PC-3 (cell line): ENCODE data around the gene PRM2.

Experiments
- CTCF ChIP-seq: fragments of 300-600 bp; sonication (generic); conservative IDR thresholded peaks from 2 replicates; pipeline ENCODE4 v1.5.1; 2017; ENCODE audit warnings: antibody characterized with exemption, low read depth, mild to moderate bottlenecking, low read length
- EZH2 ChIP-seq: fragments of 300-600 bp; sonication (generic); IDR thresholded peaks from one replicate; pipeline ENCODE4 v1.6.1; 2017; ENCODE audit warnings: antibody characterized with exemption, mild to moderate bottlenecking, low read length; ENCODE audit not compliant: unreplicated experiment
- EZH2phosphoT487 ChIP-seq: fragments of 300-600 bp; sonication (generic); IDR thresholded peaks from 2 replicates; pipeline ENCODE4 v1.6.1; 2018; ENCODE audit warnings: mild to moderate bottlenecking, antibody characterized with exemption, low read length, borderline replicate concordance

GRCh38 chr16:11234884-11235702 lies 41.2 kb downstream of the PRM2 start:
- TF ChIP-seq CTCF (no peak), EZH2 (no peak), EZH2phosphoT487 (no peak)
